HG02981 (cell line): ENCODE data around the gene THNSL1.
A peak's percentile ranks its signal among the peaks of the same experiment; 100 is the strongest.
"Not testable (repeated sequence)": the region's sequence is repeated elsewhere in the genome, so short reads cannot be mapped to it uniquely, and the experiment has no call there.

Experiments used
- ATAC-seq: cut with Tn5 transposase; IDR thresholded peaks from one replicate; pipeline ENCODE4 v1.9.1; 2021; ENCODE audit warnings: mild to moderate bottlenecking, moderate library complexity; ENCODE audit not compliant: unreplicated experiment

THNSL1 gene

DNA sequence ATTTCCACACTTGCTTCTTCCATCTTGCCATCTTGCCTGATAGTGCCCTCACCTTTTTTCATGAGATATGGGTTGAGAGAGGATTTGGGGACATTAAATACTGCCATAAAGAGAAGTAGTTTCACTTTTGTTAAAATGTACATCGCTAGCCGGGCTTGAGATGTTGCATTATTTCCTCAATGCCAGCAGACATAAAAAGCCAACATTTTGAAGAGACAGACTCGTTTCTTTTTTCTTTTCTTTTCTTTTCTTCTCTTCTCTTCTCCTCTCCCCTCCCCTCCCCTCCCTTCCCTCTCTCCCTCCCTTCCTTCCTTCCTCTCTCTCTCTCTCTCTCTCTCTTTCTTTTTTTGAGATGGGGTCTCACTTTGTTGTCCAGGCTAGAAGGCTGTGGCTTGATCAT is 18.4 kb upstream of the THNSL1 start:
- ATAC-seq = no peak

- not testable (repeated sequence) for ATAC-seq
Measured at GRCh38 chr10:25011591-25011990, 4.8 kb upstream of the THNSL1 start.

DNA sequence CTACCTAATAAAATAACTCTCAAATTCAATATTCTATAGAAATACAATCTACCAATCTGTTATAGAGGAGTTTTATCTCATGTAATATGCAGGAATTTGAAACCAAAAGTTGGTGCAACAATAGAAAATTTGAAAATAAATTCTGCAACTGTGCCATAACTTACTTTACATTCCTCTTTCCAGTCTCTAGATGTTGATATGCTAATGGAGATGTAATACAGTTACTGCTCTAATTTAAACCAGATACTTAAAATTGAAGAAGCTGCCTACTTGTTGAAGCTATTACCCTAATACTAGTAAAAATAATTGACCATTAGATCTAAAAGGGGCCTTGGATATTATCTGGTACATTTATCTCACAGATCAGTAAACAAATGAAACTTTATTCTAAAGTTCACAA is 1.8 kb upstream of the THNSL1 start:
- no peak for ATAC-seq

DNA sequence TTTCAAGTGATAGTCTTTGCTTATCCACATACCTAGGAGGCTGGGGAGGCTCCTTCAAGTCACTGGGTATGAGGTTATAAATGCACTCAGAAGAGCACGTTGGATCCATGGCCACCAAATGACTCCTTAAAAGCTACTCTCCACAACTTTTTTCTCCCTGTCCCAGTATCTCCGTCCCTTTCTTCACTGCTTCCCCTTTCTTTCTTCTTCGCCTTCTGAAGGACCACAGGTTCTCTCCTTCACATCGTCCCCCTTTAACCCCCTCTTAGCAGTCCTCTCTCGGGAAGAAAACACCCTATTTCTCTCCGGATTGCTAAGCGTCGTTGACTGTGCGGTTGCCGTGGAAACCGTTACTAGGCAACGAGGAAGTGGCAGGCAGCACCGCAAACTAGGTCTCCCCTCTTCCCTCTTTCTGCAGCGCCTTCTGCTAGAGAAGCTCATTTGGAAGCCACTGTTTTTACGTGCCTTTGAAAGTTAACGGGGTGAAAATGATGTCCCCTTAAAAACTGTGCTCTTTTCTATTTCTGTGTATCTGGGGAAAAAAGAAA is 510 bp upstream of the THNSL1 start, which contains the start of gene ENKUR:
TSS of gene ENKUR (minus strand) at position 331 of the 548 bp plus-strand sequence. CDS start at position 109, 222 bp downstream.
- ATAC-seq = peak; percentile 63

DNA sequence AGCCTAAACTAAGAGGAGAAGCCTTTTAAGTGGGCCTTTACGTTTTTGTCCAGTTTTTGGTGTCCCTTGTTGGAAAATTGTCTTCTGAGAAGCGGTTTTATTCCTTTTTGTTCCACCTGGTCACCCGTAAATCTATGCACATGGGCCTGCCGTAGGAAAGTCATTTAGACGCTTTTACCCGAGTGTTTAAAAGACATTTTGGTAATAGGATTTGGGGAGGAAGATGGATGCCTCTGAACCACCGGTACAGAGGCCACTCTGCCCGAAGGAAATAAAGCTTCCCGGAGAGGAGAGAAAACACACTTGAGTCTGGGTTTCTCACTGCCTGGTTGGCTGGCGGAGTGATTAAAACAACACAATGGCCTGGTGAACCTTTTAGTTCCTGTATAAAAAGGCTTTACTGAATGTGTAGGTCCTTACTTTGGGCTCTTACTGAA is 760 bp downstream of the THNSL1 start:
- ATAC-seq = no peak

DNA sequence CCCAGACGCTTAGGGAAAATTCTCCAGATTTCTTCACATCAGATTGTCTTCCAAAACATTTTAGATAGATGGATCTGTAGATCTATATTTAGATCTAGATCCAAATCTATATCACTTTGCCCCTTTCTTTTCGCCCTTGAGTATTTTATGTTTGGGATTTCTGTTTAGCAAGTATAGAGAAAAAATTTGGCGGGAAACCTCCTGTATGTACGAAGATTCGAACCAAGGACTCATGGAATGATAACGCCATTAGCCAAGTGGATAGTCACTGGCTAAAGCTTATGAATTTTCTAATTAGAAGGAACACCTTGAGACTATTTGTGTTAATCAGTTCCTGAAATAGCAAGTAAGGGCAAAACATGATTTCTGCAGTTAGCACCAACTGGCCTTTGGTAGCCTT is 1.2 kb downstream of the THNSL1 start:
- ATAC-seq = no peak

DNA sequence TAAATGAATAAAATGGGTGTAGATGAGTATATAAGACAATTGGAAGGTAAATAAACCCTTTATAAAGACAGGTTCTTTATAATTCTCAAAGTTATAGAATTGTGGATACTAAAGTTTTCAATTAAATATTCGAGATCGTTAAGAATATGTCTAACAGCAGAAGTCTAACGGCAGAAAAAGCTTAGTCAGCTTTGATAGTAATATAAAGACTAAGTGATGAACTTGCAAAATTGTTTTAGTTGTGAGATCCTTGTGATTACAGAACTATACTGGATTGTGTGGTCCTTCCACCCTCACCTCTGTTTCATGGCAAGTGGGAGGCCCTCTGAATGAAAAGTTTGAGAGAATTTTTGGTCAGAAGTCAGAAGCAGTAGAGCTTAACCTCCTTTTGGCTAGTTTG is 2.3 kb downstream of the THNSL1 start:
- no peak for ATAC-seq

DNA sequence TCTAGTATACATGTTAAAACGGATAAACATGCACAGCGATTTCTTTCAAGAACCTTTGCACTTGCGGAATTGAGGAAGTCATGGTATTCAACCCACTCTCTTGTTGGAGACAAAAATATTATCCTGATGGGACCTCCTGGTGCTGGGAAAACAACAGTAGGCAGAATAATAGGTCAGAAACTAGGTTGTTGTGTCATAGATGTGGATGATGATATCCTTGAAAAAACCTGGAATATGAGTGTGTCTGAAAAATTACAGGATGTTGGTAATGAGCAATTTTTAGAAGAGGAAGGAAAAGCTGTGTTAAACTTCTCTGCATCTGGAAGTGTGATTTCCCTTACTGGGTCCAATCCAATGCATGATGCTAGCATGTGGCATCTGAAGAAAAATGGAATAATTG is 6.9 kb downstream of the THNSL1 start:
- ATAC-seq = no peak

DNA sequence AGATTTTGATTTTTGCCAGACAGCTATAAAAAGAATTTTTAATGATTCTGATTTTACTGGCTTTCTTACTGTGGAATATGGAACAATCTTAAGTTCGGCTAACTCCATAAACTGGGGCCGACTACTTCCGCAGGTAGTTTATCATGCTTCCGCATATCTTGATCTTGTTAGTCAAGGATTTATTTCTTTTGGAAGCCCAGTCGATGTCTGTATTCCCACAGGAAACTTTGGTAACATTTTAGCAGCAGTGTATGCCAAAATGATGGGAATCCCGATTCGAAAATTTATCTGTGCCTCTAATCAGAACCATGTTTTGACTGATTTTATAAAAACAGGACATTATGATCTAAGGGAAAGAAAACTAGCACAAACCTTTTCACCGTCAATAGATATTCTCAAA is 8.1 kb downstream of the THNSL1 start:
- no peak for ATAC-seq

GRCh38 chr10:25026463-25026862 is 10.1 kb downstream of the THNSL1 start:
- no peak for ATAC-seq

DNA sequence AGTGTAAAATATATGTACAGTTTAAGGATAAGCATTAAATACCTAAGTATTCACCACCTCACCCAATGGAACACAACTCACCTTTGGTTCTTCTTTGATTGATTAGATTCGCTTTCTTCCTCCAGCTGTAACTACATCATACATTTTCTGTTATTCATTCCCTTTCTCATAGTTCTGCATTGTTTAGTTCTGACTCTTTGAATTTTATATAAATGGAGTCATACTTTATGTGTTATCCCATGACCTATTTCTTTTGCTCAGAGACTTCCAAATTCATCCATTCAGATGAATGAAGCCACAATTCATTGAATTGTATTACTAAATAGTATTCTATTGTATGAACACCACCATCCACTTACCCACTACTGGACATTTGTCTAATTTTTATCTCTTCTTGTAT is 12.3 kb downstream of the THNSL1 start:
- ATAC-seq = no peak

- ATAC-seq = no peak
Measured at GRCh38 chr10:25029519-25029918, 13.1 kb downstream of the THNSL1 start.

- ATAC-seq = no peak
Measured at GRCh38 chr10:25036381-25036780, 20.0 kb downstream of the THNSL1 start.

DNA sequence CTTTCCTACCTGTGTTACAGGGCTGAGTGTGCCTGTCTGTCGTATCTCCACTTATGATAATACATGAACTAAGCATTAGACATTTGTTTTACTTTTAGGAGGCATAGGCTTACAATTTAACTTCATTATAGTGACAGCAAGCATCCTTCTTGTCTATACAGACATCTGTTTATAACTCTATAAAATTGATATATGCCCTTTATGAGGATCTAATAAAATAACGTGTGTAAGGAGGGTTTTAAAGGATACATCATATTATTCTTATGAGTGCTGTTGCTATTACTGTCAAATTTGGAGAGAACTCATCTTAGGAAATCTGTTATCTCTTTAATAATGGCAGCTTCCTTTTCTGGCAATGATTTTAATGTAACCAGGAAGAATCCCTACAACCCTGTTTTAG is 21.9 kb downstream of the THNSL1 start:
- no peak for ATAC-seq

GRCh38 chr10:25039531-25039930 is 23.1 kb downstream of the THNSL1 start:
- no peak for ATAC-seq

DNA sequence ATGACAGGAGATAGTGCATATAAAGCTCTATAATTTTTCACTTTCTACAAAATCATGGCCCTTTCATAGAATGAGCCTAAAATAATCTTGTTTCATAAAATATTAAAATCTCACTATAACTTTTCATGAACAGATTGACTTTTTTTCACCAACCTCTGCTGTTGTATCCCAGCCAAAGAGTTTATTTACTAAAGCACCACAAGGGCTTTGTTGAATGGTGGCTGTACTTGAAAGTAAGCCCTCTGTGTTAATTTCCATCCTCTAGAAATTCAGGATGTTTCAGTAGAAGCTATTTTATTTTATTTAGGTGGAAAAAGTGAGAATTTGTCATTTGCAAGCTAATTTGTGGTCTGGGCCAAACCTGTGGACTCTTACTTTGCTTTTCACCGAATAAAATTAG is 30.2 kb downstream of the THNSL1 start:
- ATAC-seq = no peak

DNA sequence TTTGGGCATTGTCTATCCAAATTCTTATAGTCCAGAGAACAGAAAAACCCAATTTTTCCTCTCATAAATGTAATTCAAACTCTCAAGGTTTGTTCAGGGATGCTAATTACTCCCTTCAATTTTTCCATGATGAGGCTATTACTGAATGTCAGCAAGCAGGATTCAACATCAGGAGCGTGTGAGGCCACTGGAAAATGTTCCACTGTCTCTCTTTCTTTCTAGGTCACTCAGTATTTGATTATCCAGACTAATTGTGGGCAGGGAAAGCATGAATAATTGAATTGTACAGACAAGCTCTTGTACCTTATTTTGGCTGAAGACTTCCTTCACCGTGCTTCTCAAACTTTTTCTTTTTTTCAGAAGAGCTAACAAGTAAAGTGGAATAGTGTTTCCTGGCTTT is 30.7 kb downstream of the THNSL1 start:
- no peak for ATAC-seq

DNA sequence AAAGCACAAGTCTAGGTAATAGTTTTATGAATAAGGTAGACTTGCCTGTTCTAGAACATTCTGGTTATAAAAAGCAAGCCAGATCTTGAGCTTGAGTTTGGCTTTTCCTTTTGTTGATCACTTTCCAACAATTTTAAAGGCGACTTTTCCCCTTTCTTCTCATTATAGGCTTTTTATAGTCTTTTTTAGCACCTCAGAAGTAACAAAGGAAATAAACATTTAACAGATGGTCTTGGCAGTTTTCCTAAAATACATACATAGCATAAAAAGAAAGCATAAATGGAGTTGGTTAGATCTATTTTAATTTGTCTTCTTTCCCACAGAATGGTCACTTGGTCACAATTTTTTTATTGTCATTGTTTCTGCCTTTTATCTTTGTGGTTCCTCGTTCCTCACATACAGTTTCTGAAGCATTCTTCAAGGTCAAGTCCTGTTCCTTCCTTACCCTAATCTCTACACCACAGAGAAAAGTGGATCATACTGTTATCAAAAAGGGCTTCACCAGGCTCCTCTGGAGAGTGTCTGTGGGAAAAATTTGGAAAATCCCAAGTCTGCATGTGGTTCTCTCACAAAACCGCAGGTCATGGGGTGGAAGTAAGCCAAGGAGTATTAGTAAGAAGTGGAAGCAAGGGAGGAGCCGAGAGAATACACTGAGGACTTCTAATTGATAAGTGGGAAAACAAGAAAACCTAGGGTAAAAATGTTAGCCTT is 31.3 kb downstream of the THNSL1 start:
- no peak for ATAC-seq

- ATAC-seq = no peak
Measured at GRCh38 chr10:25048450-25048849, 32.0 kb downstream of the THNSL1 start.

DNA sequence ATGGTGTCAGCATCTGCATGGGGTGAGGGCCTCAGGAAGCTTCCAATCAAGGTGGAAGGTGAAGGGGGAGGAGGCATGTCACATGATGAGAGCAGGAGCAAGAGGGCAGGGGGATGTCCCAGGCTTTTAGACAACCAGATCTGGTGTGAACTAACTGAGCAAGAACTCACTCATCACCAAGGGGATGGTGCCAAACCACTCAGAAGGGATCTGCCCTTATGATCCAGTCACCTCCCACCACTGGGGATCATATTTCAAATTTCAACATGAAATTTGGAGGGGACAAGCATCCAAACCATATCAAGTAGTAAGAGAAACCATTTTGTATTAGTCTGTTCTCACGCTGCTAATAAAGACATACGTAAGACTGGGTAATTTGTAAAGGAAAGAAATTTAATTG is 33.6 kb downstream of the THNSL1 start:
- no peak for ATAC-seq

DNA sequence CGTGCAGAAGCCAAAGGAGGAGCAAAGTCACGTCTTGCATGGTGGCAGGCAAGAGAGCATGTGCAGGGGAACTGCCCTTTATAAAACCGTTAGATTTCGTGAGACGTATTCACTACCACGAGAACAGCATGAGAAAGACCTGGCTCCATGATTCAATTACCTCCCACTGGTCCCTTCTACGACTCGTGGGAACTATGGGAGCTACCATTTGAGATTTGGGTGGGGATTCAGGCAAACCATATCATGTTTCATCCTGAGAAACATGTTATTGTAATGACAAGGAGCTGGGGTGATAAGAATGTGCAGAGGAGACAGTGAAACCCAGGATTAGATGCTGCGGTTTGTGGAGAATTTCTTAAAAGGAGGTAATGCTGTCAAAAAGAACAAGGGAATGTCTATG is 34.0 kb downstream of the THNSL1 start:
- no peak for ATAC-seq

DNA sequence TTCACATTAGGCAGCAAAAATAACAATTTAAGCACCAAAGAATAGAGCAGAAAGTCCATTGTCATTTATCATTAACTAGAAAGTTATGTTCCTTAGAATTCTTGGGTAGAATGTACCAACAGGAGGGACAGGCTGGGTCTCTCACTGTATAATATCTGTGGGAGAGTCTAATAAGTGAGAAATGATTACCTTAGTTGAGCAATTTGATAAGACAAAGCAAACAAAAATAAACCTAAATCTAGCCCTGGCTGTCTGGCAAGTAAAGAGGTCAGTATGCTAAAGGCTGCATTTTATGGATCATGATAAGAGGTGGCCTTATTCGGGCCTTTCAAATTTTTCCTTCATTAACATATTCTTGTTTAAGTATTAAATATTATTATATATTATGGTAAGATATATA is 35.6 kb downstream of the THNSL1 start:
- no peak for ATAC-seq

DNA sequence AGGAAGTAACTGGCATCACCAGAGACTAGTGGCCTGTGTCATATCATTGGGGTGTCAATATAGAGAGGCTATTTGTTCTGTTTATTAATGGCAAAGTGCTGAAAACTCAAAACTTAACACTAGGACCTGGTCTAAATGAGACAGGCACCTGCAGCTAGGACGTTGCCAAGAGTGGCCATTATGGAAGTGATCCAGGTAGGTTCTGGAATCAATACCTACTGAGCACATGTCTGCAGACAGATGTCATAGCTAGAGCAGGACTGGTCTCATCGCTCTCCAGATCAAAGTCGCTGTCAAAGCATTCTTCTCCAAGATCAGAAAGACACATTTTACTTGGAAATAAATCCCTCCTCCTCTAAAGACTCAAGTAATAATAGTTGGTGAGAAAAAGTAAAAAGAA is 40.3 kb downstream of the THNSL1 start:
- no peak for ATAC-seq
